PC-9 (cell line): ENCODE data around the gene KRTAP10-10.

Source experiments
- CTCF ChIP-seq: fragments of 200-600 bp; sonication (generic); conservative IDR thresholded peaks from 2 replicates; pipeline ENCODE4 v1.6.1; 2017; ENCODE audit warnings: mixed run types, antibody characterized with exemption, mild to moderate bottlenecking, moderate library complexity
- EZH2 ChIP-seq: fragments of 200-600 bp; sonication (generic); IDR thresholded peaks from 2 replicates; pipeline ENCODE4 v1.8.0; 2017; ENCODE audit warnings: antibody characterized with exemption, low read depth

DNA sequence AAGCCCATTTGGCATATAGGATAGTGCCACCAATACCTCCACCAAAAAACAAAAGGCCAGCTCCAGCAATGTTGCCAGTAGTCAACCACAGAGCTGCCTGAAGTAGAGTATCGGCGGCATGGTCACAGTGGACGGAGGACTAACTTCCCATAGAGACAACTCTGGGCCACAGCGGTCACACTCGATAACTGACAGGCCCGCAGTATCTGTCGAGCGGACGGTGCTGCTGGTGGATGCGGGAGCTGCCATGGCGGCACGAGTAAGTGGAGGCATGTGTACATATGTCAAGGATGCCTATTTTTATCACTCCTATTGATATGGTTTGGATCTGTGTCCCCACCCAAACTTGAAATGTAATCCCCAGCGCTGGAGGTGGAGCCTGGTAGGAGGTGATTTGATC, 40.7 kb downstream of the KRTAP10-10 start:
- TF ChIP-seq CTCF: no peak
- TF ChIP-seq EZH2: no peak
